Endothelial cell of umbilical vein (primary cell): ENCODE data around the gene SLC6A6. TPM values are rescaled to one million over a fixed set of nuclear protein-coding genes. Genes with fewer than 3 reads are reported as not detected.

Experiments used
- BruUV-seq: library from RNA; stranded (reverse); fragments of 400-500 nt; replicated peaks from 2 replicates; lab custom pipeline; 2021; lab: Mats Ljungman, UMichigan
- CTCF ChIA-PET: fragments of 300-600, 350-600 bp; sonication (Branson Sonifier 250); formaldehyde crosslinking; loops from one replicate; lab custom pipeline; 2021; ENCODE audit warnings: antibody characterized with exemption, inconsistent platforms; lab: Charles Lee
- POLR2A ChIA-PET: fragments of 300-600, 350-600 bp; sonication (Branson Sonifier 250); formaldehyde crosslinking; loops from one replicate; lab custom pipeline; 2021; ENCODE audit warnings: antibody characterized with exemption, inconsistent platforms; lab: Charles Lee
- DNase-seq: peaks from one replicate; pipeline ENCODE4 v3.0.0-alpha.2; 2011; ENCODE audit warnings: low read depth, low spot score
- FAIRE-seq: peaks from 2 replicates; lab custom pipeline; 2011; peaks lifted over from hg19 to GRCh38; lab: Jason Lieb, UNC
- H2AFZ ChIP-seq: 2 replicates; pipeline ENCODE4 v1.6.0; 2012; ENCODE audit warnings: low read depth, low read length, control low read depth, inconsistent platforms
- H3K27ac ChIP-seq: 2 replicates; pipeline ENCODE4 v1.5.1; 2011; ENCODE audit warnings: low read depth, mild to moderate bottlenecking, control low read depth, low read length, moderate library complexity; ENCODE audit not compliant: insufficient read depth
- H3K27me3 ChIP-seq, 2 experiments: 2 replicates each; pipeline versions ENCODE4 v1.6.0 to v1.6.1; 2011; ENCODE audit warnings: low read length in 2 of 2, mixed read lengths in 1 of 2; ENCODE audit not compliant: control insufficient read depth in 2 of 2, insufficient read depth in 2 of 2
- H3K36me3 ChIP-seq, 2 experiments: 2 replicates in 1 of 2; 3 replicates in 1 of 2; pipeline ENCODE4 v1.5.1; 2011; ENCODE audit warnings: low read length in 2 of 2, mild to moderate bottlenecking in 1 of 2, moderate library complexity in 1 of 2; ENCODE audit not compliant: control insufficient read depth in 2 of 2, insufficient read depth in 2 of 2; ENCODE audit errors: extremely low read depth in 1 of 2
- H3K4me1 ChIP-seq: 3 replicates; pipeline ENCODE4 v1.5.1; 2011; ENCODE audit warnings: mild to moderate bottlenecking, low read length; ENCODE audit not compliant: control insufficient read depth, insufficient read depth; ENCODE audit errors: extremely low read depth
- H3K4me2 ChIP-seq: 2 replicates; pipeline ENCODE4 v1.6.1; 2011; ENCODE audit warnings: low read length, control low read depth, mixed read lengths; ENCODE audit not compliant: insufficient read depth
- H3K4me3 ChIP-seq, 3 experiments: fragments of 200-600 bp in 1 of 3; sonication (generic), shearing (Covaris generic) in 1 of 3; replicated peaks in 1 of 3; 2 replicates each; pipeline ENCODE4 v1.5.1; 2011 to 2016; ENCODE audit warnings: control low read depth in 3 of 3, low read length in 3 of 3, mild to moderate bottlenecking in 2 of 3, inconsistent platforms in 1 of 3, low read depth in 1 of 3, moderate library complexity in 1 of 3; ENCODE audit not compliant: insufficient read depth in 1 of 3
- H3K79me2 ChIP-seq: 2 replicates; pipeline ENCODE4 v1.6.0; 2012; ENCODE audit warnings: low read length, inconsistent platforms; ENCODE audit not compliant: control insufficient read depth, insufficient read depth
- H3K9ac ChIP-seq: replicated peaks from 2 replicates; pipeline ENCODE3; 2011; ENCODE audit warnings: low read length, control low read depth; ENCODE audit not compliant: insufficient read depth; ENCODE audit errors: extremely low read depth
- H3K9me1 ChIP-seq: replicated peaks from 3 replicates; pipeline ENCODE4 v1.6.0; 2011; ENCODE audit warnings: mild to moderate bottlenecking, low read length; ENCODE audit not compliant: control insufficient read depth, insufficient read depth; ENCODE audit errors: extremely low read depth
- H3K9me3 ChIP-seq: replicated peaks from 2 replicates; pipeline ENCODE4 v1.5.1; 2012; ENCODE audit warnings: low read length, inconsistent platforms; ENCODE audit not compliant: control insufficient read depth, insufficient read depth
- H4K20me1 ChIP-seq: replicated peaks from 2 replicates; pipeline ENCODE3; 2011; ENCODE audit warnings: mild to moderate bottlenecking, low read length; ENCODE audit not compliant: control insufficient read depth, insufficient read depth; ENCODE audit errors: extremely low read depth
- CTCF ChIP-seq, 2 donors: IDR thresholded peaks; 1 replicate in 1 of 2; 2 replicates in 1 of 2; pipeline ENCODE4 v1.5.1; 2011; ENCODE audit warnings: low read length in 2 of 2, mild to moderate bottlenecking in 2 of 2, moderate library complexity in 2 of 2, control low read depth in 1 of 2, inconsistent platforms in 1 of 2, low read depth in 1 of 2; ENCODE audit not compliant: insufficient read depth in 1 of 2; ENCODE audit errors: extremely low read depth in 1 of 2
- EZH2 ChIP-seq: IDR thresholded peaks from 2 replicates; pipeline ENCODE4 v1.6.1; 2012; ENCODE audit warnings: borderline replicate concordance, low read depth, mild to moderate bottlenecking, moderate library complexity, low read length, inconsistent platforms; ENCODE audit not compliant: severe bottlenecking
- FOS ChIP-seq: IDR thresholded peaks from 2 replicates; pipeline ENCODE4 v1.6.1; 2011; ENCODE audit warnings: mild to moderate bottlenecking, low read length, moderate library complexity, borderline replicate concordance; ENCODE audit not compliant: insufficient read depth
- GATA2 ChIP-seq: IDR thresholded peaks from 2 replicates; pipeline ENCODE4 v1.7.0; 2011; ENCODE audit warnings: low read depth, mild to moderate bottlenecking, moderate library complexity, mixed read lengths, low read length; ENCODE audit not compliant: insufficient read length, insufficient read depth
- JUN ChIP-seq: IDR thresholded peaks from 2 replicates; pipeline ENCODE4 v1.6.1; 2011; ENCODE audit warnings: borderline replicate concordance, low read depth; ENCODE audit not compliant: insufficient read length, insufficient read depth
- MAX ChIP-seq: IDR thresholded peaks from 2 replicates; pipeline ENCODE4 v1.6.1; 2011; ENCODE audit not compliant: insufficient read depth, insufficient read length
- MYC ChIP-seq: IDR thresholded peaks from one replicate; pipeline ENCODE4 v1.6.1; 2011; ENCODE audit warnings: mild to moderate bottlenecking, low read depth, low read length
- POLR2A ChIP-seq: IDR thresholded peaks from 2 replicates; pipeline ENCODE4 v1.6.1; 2012; ENCODE audit warnings: low read depth, mild to moderate bottlenecking, control low read depth, low read length
- POLR2AphosphoS5 ChIP-seq: IDR thresholded peaks from 2 replicates; pipeline ENCODE4 v1.6.1; 2012; ENCODE audit warnings: low read depth, mild to moderate bottlenecking, control low read depth, low read length, moderate library complexity; ENCODE audit not compliant: insufficient read depth
- dilution Hi-C: fragments of 300-500 bp; cut with MboI; formaldehyde crosslinking; loops from one replicate; pipeline ENCODE4 v1.15.0; 2019; ENCODE audit warnings: low sequenced_read_pairs; ENCODE audit not compliant: extremely low pct_ligation_motif_present
- intact Hi-C: fragments of 100-400 bp; cut with micrococcal nuclease; formaldehyde crosslinking; loops from one replicate; pipeline ENCODE4 v1.10.0; 2022
- polyA plus RNA-seq, 4 experiments: library from polyadenylated mRNA; depleted of rRNA in 3 of 4; stranded (reverse) in 3 of 4; unstranded in 1 of 4; fragments of >200 nt; gene quantifications; 2 replicates each; pipeline versions ENCODE4 v1.2.1 to v1.2.3, GENCODE V29; 2011 to 2012; ENCODE audit warnings: missing spikeins in 1 of 4
- total RNA-seq: library from RNA; stranded (reverse); gene quantifications from 2 replicates; pipeline ENCODE4 v1.2.3, GENCODE V29; 2021

The SLC6A6 gene
- total and polyA plus RNA-seq, 2 donors (not counting 3 experiments of a cell fraction or from before 2014, with no cell fraction given) = 25.7 to 38.0 TPM

- Histone ChIP-seq H3K4me2 (no peak overlapping the region), H3K9me3 (no peaks in the 10 kb centered on the region), H3K27me3 (no peaks in the 10 kb centered on the region), H4K20me1 (no peaks in the 10 kb centered on the region), H2AFZ (no peak overlapping the region), H3K27ac (peak overlapping the region; percentile 77), H3K79me2 (peaks cover 15% of the 10 kb centered on the region), H3K4me3 (no peak overlapping the region), H3K9me1 (no peaks in the 10 kb centered on the region), H3K9ac (no peak overlapping the region), H3K36me3 (no peaks in the 10 kb centered on the region), H3K4me1 (peaks cover 56% of the 10 kb centered on the region)
- intact Hi-C loops = loop anchor here (2.0 to 10.0 kb wide), 2 partner anchors 22 to 372 kb away; no protein-coding TSS in a partner anchor
- TF ChIP-seq GATA2 (no peak), POLR2A (no peak), EZH2 (no peak), MAX (no peak), POLR2AphosphoS5 (no peak), JUN (no peak), MYC (no peak), FOS (no peak), CTCF (IDR thresholded peaks at IDR 0.05; ENCODE audit: extremely low read depth in 1 of 2, insufficient read depth in 1 of 2, low read depth in 1 of 2, low read length in 2 of 2) (no peak)
- CTCF ChIA-PET = interaction anchor here (0.9 to 2.0 kb wide), 5 partner anchors 17 to 30 kb away, joined by 3 to 8 read pairs (median 5); partner anchors contain the start of gene SLC6A6
- FAIRE-seq (no peak), DNase-seq (no peak)
- no TSS peak for BruUV-seq
- POLR2A ChIA-PET = interaction anchor here (1.6 kb wide), 1 partner anchor 17 kb away, joined by 3 read pairs; no protein-coding TSS in a partner anchor
- dilution Hi-C loops = no loop called here
Observed at GRCh38 chr3:14433106-14433505, 30.7 kb downstream of the SLC6A6 start.
